OCI-LY3 (cell line): ENCODE measurements around the gene EIF5.

Source experiments
- H2AFZ ChIP-seq: fragments of 200-600, 300-600 bp; shearing (Covaris generic); 2 replicates; pipeline ENCODE4 v1.6.0; 2014; ENCODE audit warnings: antibody characterized with exemption, low read depth, low read length
- H3K27ac ChIP-seq: fragments of 200-600, 300-600 bp; sonication (generic); 2 replicates; pipeline ENCODE4 v1.5.1; 2014; ENCODE audit warnings: mild to moderate bottlenecking, low read length, moderate library complexity, mixed read lengths
- H3K27me3 ChIP-seq: fragments of 200-600, 300-600 bp; sonication (generic); 2 replicates; pipeline ENCODE4 v1.6.1; 2014; ENCODE audit warnings: low read depth, low read length, mixed read lengths
- H3K36me3 ChIP-seq: fragments of 200-600, 300-600 bp; sonication (generic); replicated peaks from 2 replicates; pipeline ENCODE3; 2014; ENCODE audit warnings: low read depth, low read length, mixed read lengths
- H3K4me1 ChIP-seq: fragments of 300-600, 200-600 bp; sonication (generic); 2 replicates; pipeline ENCODE4 v1.6.1; 2014; ENCODE audit warnings: low read length, mixed read lengths
- H3K4me2 ChIP-seq: fragments of 200-600, 300-600 bp; sonication (generic); 2 replicates; pipeline ENCODE4 v1.6.1; 2014; ENCODE audit warnings: low read length, mixed read lengths
- H3K4me3 ChIP-seq: fragments of 300-600, 200-600 bp; sonication (generic); 2 replicates; pipeline ENCODE4 v1.5.1; 2014; ENCODE audit warnings: antibody characterized with exemption, mild to moderate bottlenecking, low read length, moderate library complexity
- H3K79me2 ChIP-seq: fragments of 300-600, 200-600 bp; shearing (Covaris generic); 2 replicates; pipeline ENCODE4 v1.6.1; 2014; ENCODE audit warnings: mild to moderate bottlenecking, low read length, mixed read lengths
- H3K9ac ChIP-seq: fragments of 300-600, 200-600 bp; shearing (Covaris generic); 2 replicates; pipeline ENCODE4 v1.6.0; 2014; ENCODE audit warnings: mild to moderate bottlenecking, low read length, moderate library complexity
- H3K9me3 ChIP-seq: fragments of 200-600, 300-600 bp; shearing (Covaris generic); 2 replicates; pipeline ENCODE4 v1.6.1; 2014; ENCODE audit warnings: low read length, mixed read lengths; ENCODE audit not compliant: insufficient read depth
- H4K20me1 ChIP-seq: fragments of 200-600, 300-600 bp; sonication (generic); 2 replicates; pipeline ENCODE4 v1.6.1; 2016; ENCODE audit warnings: low read length, mixed read lengths; ENCODE audit not compliant: insufficient read depth
- CTCF ChIP-seq: fragments of 200-600, 300-600 bp; sonication (generic); IDR thresholded peaks from 2 replicates; pipeline ENCODE4 v1.5.1; 2014; ENCODE audit warnings: antibody characterized with exemption, low read length, low read depth
- EZH2phosphoT487 ChIP-seq: fragments of 200-600 bp; shearing (Covaris generic); IDR thresholded peaks from 2 replicates; pipeline ENCODE4 v1.6.1; 2018; ENCODE audit warnings: antibody characterized with exemption, mixed run types, low read depth

The EIF5 gene

GRCh38 chr14:103328941-103329340 is 5.1 kb upstream of the EIF5 start:
- no peak overlapping the region for H3K4me2 ChIP-seq
- peaks cover 10% of the 10 kb centered on the region; the same call in 1 of the 2 replicates for H3K27me3 ChIP-seq
- no peaks in the 10 kb centered on the region for H3K36me3 ChIP-seq
- peaks cover 39% of the 10 kb centered on the region for H3K4me1 ChIP-seq
- no peak overlapping the region for H3K9ac ChIP-seq
- H3K27ac ChIP-seq: no peak overlapping the region
- H4K20me1 ChIP-seq: no peaks in the 10 kb centered on the region
- peaks cover 9% of the 10 kb centered on the region for H3K79me2 ChIP-seq
- H2AFZ ChIP-seq: no peak overlapping the region
- no peaks in the 10 kb centered on the region for H3K9me3 ChIP-seq
- TF ChIP-seq EZH2phosphoT487 (no peak), CTCF (no peak)
- no peak overlapping the region for H3K4me3 ChIP-seq

- no peak overlapping the region for H2AFZ ChIP-seq
These were observed 4.4 kb upstream of the EIF5 start for GRCh38 chr14:103329401-103330347.

GRCh38 chr14:103330536-103330935 is 3.5 kb upstream of the EIF5 start:
- Histone ChIP-seq H3K36me3 (peaks cover 9% of the 10 kb centered on the region), H2AFZ (no peak overlapping the region), H3K4me2 (peak overlapping the region; percentile 97), H3K4me1 (peaks cover 42% of the 10 kb centered on the region), H3K27ac (no peak overlapping the region), H3K27me3 (peaks cover 10% of the 10 kb centered on the region; the same call in 1 of the 2 replicates), H3K9ac (no peak overlapping the region), H3K4me3 (peak overlapping the region; percentile 91), H3K79me2 (peaks cover 23% of the 10 kb centered on the region), H4K20me1 (peaks cover 8% of the 10 kb centered on the region), H3K9me3 (no peaks in the 10 kb centered on the region)
- TF ChIP-seq CTCF (no peak), EZH2phosphoT487 (no peak)

More at GRCh38 chr14:103329401-103330347, 4.4 kb upstream of the EIF5 start:
- Histone ChIP-seq H3K27me3 (peaks cover 10% of the 10 kb centered on the region; the same call in 1 of the 2 replicates), H3K36me3 (no peaks in the 10 kb centered on the region), H3K79me2 (peaks cover 15% of the 10 kb centered on the region), H4K20me1 (no peaks in the 10 kb centered on the region), H3K4me3 (peak overlapping the region; percentile 16; the same call in 1 of the 2 replicates), H3K9ac (no peak overlapping the region), H3K4me1 (peaks cover 39% of the 10 kb centered on the region), H3K4me2 (peak overlapping the region; percentile 97), H3K9me3 (no peaks in the 10 kb centered on the region), H3K27ac (no peak overlapping the region)
- no peak for TF ChIP-seq EZH2phosphoT487

GRCh38 chr14:103332143-103332919 is 1.7 kb upstream of the EIF5 start:
- H3K9me3 ChIP-seq: no peaks in the 10 kb centered on the region
- peak overlapping the region; percentile 36 for H3K9ac ChIP-seq
- H3K4me3 ChIP-seq: peak overlapping the region; percentile 91
- no peak for TF ChIP-seq EZH2phosphoT487
- TF ChIP-seq CTCF: no peak
- H3K79me2 ChIP-seq: peaks cover 41% of the 10 kb centered on the region
- H3K27me3 ChIP-seq: no peaks in the 10 kb centered on the region
- no peak overlapping the region for H2AFZ ChIP-seq
- peaks cover 27% of the 10 kb centered on the region for H3K36me3 ChIP-seq
- H3K4me1 ChIP-seq: peaks cover 49% of the 10 kb centered on the region
- peak overlapping the region; percentile 49 for H3K27ac ChIP-seq
- H4K20me1 ChIP-seq: peaks cover 25% of the 10 kb centered on the region
- H3K4me2 ChIP-seq: peak overlapping the region; percentile 97
